T-helper 17 cell (primary cell): ENCODE data around the gene CELF1. TPM values are rescaled to one million over a fixed set of nuclear protein-coding genes. Genes with fewer than 3 reads are reported as not detected.
A peak's percentile ranks its signal among the peaks of the same experiment; 100 is the strongest.

Source experiments
- ATAC-seq: fragments of 150-1000 bp; cut with Tn5 transposase; 2 replicates; pipeline ENCODE4 v1.10.0; 2021; ENCODE audit warnings: mild to moderate bottlenecking, moderate library complexity
- DNase-seq, 3 donors: peaks; one replicate each; pipeline versions ENCODE4 v3.0.0 to v3.0.0-alpha.2; 2020 to 2021
- H3K9me3 ChIP-seq: one replicate; pipeline ENCODE4 v1.7.0; 2013; ENCODE audit warnings: low read length, mild to moderate bottlenecking; ENCODE audit not compliant: control insufficient read depth, poor library complexity, severe bottlenecking
- H3K27ac Mint-ChIP-seq: one replicate; pipeline ENCODE4 v1.8.0; 2022; ENCODE audit warnings: mild to moderate bottlenecking, moderate library complexity, mixed read lengths
- H3K27me3 Mint-ChIP-seq: one replicate; pipeline ENCODE4 v1.8.0; 2022; ENCODE audit warnings: mixed read lengths
- H3K36me3 Mint-ChIP-seq: one replicate; pipeline ENCODE4 v1.8.0; 2022; ENCODE audit warnings: low read depth, mixed read lengths
- H3K4me1 Mint-ChIP-seq: one replicate; pipeline ENCODE4 v1.8.0; 2022; ENCODE audit warnings: mild to moderate bottlenecking, mixed read lengths
- H3K4me3 Mint-ChIP-seq: one replicate; pipeline ENCODE4 v1.8.0; 2022; ENCODE audit warnings: mild to moderate bottlenecking, moderate library complexity, mixed read lengths
- total RNA-seq, 4 donors: library from RNA in 2 of 4; stranded (reverse) in 2 of 4; gene quantifications; one replicate each; pipeline ENCODE4 v1.2.3 and lab custom pipeline; 2022 to 2026

The CELF1 gene
- total RNA-seq (100 to 1,000 TPM; 113 to 127 TPM), total RNA-seq (lab: John Stamatoyannopoulos, UW) (160 to 201 reads per million in 2 donors)

GRCh38 chr11:47552566-47553405, at the start of gene CELF1:
TSS of gene CELF1 (minus strand) at chr11:47553132. CDS start at chr11:47499523, 53,609 bp downstream.
- H3K4me1 Mint-ChIP-seq: peaks cover 33% of the 10 kb centered on the region
- H3K36me3 Mint-ChIP-seq: no peaks in the 10 kb centered on the region
- H3K27ac Mint-ChIP-seq: peak within 1 kb of the TSS; percentile 97
- DNase-seq: peak; percentile 89 to 91 (median 90)
- H3K27me3 Mint-ChIP-seq: no peaks in the 10 kb centered on the region
- H3K9me3 ChIP-seq: no peaks in the 10 kb centered on the region
- H3K4me3 Mint-ChIP-seq: peak within 1 kb of the TSS; percentile 97
- ATAC-seq: peak; percentile 95

GRCh38 chr11:47599902-47600301, 47.0 kb upstream of the CELF1 start:
- no peak overlapping the region for H3K27ac Mint-ChIP-seq
- H3K9me3 ChIP-seq: no peaks in the 10 kb centered on the region
- no peak overlapping the region for H3K4me3 Mint-ChIP-seq
- ATAC-seq: no peak
- DNase-seq: no peak
- H3K4me1 Mint-ChIP-seq: peaks cover 3% of the 10 kb centered on the region
- peaks cover 4% of the 10 kb centered on the region for H3K36me3 Mint-ChIP-seq
- H3K27me3 Mint-ChIP-seq: peaks cover 12% of the 10 kb centered on the region

GRCh38 chr11:47595967-47596366, 43.0 kb upstream of the CELF1 start:
- no peaks in the 10 kb centered on the region for H3K9me3 ChIP-seq
- Mint-ChIP-seq H3K27ac (no peak overlapping the region), H3K27me3 (peaks cover 37% of the 10 kb centered on the region), H3K4me3 (no peak overlapping the region), H3K4me1 (peaks cover 8% of the 10 kb centered on the region), H3K36me3 (peaks cover 9% of the 10 kb centered on the region)
- DNase-seq (no peak), ATAC-seq (no peak)

GRCh38 chr11:47595029-47595428, 42.1 kb upstream of the CELF1 start:
- H3K4me1 Mint-ChIP-seq: peaks cover 8% of the 10 kb centered on the region
- no peaks in the 10 kb centered on the region for H3K9me3 ChIP-seq
- DNase-seq: no peak
- H3K27ac Mint-ChIP-seq: no peak overlapping the region
- H3K36me3 Mint-ChIP-seq: peaks cover 9% of the 10 kb centered on the region
- H3K4me3 Mint-ChIP-seq: no peak overlapping the region
- ATAC-seq: no peak
- peaks cover 37% of the 10 kb centered on the region for H3K27me3 Mint-ChIP-seq

GRCh38 chr11:47593934-47594855, 41.3 kb upstream of the CELF1 start, which contains the start of gene C1QTNF4:
TSS of gene C1QTNF4 (minus strand) at chr11:47594411. CDS start at chr11:47590810, 3,601 bp downstream.
- no peaks in the 10 kb centered on the region for H3K9me3 ChIP-seq
- H3K36me3 Mint-ChIP-seq: peaks cover 7% of the 10 kb centered on the region
- H3K27me3 Mint-ChIP-seq: peaks cover 37% of the 10 kb centered on the region
- no peak for ATAC-seq
- no peak within 1 kb of the TSS for H3K27ac Mint-ChIP-seq
- DNase-seq: no peak
- H3K4me3 Mint-ChIP-seq: peak within 1 kb of the TSS; percentile 41
- H3K4me1 Mint-ChIP-seq: peaks cover 7% of the 10 kb centered on the region

GRCh38 chr11:47593492-47593933, 40.6 kb upstream of the CELF1 start:
- no peaks in the 10 kb centered on the region for H3K9me3 ChIP-seq
- ATAC-seq (no peak), DNase-seq (no peak)
- H3K36me3 Mint-ChIP-seq: peaks cover 5% of the 10 kb centered on the region
- H3K4me3 Mint-ChIP-seq: peak overlapping the region; percentile 41
- peaks cover 5% of the 10 kb centered on the region for H3K4me1 Mint-ChIP-seq
- no peak overlapping the region for H3K27ac Mint-ChIP-seq
- H3K27me3 Mint-ChIP-seq: peaks cover 37% of the 10 kb centered on the region

GRCh38 chr11:47592970-47593369, 40.0 kb upstream of the CELF1 start:
- ATAC-seq (no peak), DNase-seq (no peak)
- Mint-ChIP-seq H3K4me3 (no peak overlapping the region), H3K27me3 (peaks cover 37% of the 10 kb centered on the region), H3K27ac (no peak overlapping the region), H3K36me3 (peaks cover 5% of the 10 kb centered on the region), H3K4me1 (peaks cover 5% of the 10 kb centered on the region)
- H3K9me3 ChIP-seq: no peaks in the 10 kb centered on the region

GRCh38 chr11:47592251-47592650, 39.3 kb upstream of the CELF1 start:
- Mint-ChIP-seq H3K36me3 (peaks cover 5% of the 10 kb centered on the region), H3K4me3 (no peak overlapping the region), H3K27me3 (peaks cover 37% of the 10 kb centered on the region), H3K27ac (no peak overlapping the region), H3K4me1 (peaks cover 5% of the 10 kb centered on the region)
- H3K9me3 ChIP-seq: no peaks in the 10 kb centered on the region
- DNase-seq: no peak
- no peak for ATAC-seq

- no peak overlapping the region for H3K4me3 Mint-ChIP-seq
- H3K27me3 Mint-ChIP-seq: peaks cover 37% of the 10 kb centered on the region
- DNase-seq: no peak
- no peaks in the 10 kb centered on the region for H3K9me3 ChIP-seq
- no peak for ATAC-seq
- H3K4me1 Mint-ChIP-seq: peaks cover 5% of the 10 kb centered on the region
- H3K36me3 Mint-ChIP-seq: peaks cover 5% of the 10 kb centered on the region
- no peak overlapping the region for H3K27ac Mint-ChIP-seq
Measured at GRCh38 chr11:47591764-47592163, 38.8 kb upstream of the CELF1 start.

GRCh38 chr11:47589977-47590861, 37.3 kb upstream of the CELF1 start:
- ATAC-seq: no peak
- Mint-ChIP-seq H3K36me3 (peaks cover 5% of the 10 kb centered on the region), H3K27ac (no peak overlapping the region)

GRCh38 chr11:47589584-47589976, 36.6 kb upstream of the CELF1 start:
- Mint-ChIP-seq H3K4me3 (no peak overlapping the region), H3K36me3 (peaks cover 3% of the 10 kb centered on the region), H3K27me3 (peaks cover 21% of the 10 kb centered on the region), H3K27ac (no peak overlapping the region), H3K4me1 (peaks cover 6% of the 10 kb centered on the region)
- no peaks in the 10 kb centered on the region for H3K9me3 ChIP-seq
- DNase-seq (no peak), ATAC-seq (no peak)

More at GRCh38 chr11:47589977-47590861, 37.3 kb upstream of the CELF1 start:
- peaks cover 8% of the 10 kb centered on the region for H3K4me1 Mint-ChIP-seq
- H3K9me3 ChIP-seq: no peaks in the 10 kb centered on the region
- peaks cover 27% of the 10 kb centered on the region for H3K27me3 Mint-ChIP-seq
- no peak overlapping the region for H3K4me3 Mint-ChIP-seq
- DNase-seq: no peak

- no peak overlapping the region for H3K27ac Mint-ChIP-seq
- ATAC-seq (no peak), DNase-seq (no peak)
- peaks cover 4% of the 10 kb centered on the region for H3K36me3 Mint-ChIP-seq
- no peak overlapping the region for H3K4me3 Mint-ChIP-seq
- peaks cover 3% of the 10 kb centered on the region for H3K4me1 Mint-ChIP-seq
- H3K9me3 ChIP-seq: no peaks in the 10 kb centered on the region
- H3K27me3 Mint-ChIP-seq: peaks cover 17% of the 10 kb centered on the region
Measured at GRCh38 chr11:47589118-47589517, 36.2 kb upstream of the CELF1 start.
